Inferior parietal cortex (tissue), 1 donor: ENCODE data around the gene GPR157.
"Not testable (repeated sequence)": the region's sequence is repeated elsewhere in the genome, so short reads cannot be mapped to it uniquely, and the experiment has no call there.

ENCODE experiments used
- DNase-seq: peaks from one replicate; pipeline ENCODE4 v3.0.0-alpha.2; 2016; ENCODE audit errors: extremely low spot score

Gene GPR157

DNA sequence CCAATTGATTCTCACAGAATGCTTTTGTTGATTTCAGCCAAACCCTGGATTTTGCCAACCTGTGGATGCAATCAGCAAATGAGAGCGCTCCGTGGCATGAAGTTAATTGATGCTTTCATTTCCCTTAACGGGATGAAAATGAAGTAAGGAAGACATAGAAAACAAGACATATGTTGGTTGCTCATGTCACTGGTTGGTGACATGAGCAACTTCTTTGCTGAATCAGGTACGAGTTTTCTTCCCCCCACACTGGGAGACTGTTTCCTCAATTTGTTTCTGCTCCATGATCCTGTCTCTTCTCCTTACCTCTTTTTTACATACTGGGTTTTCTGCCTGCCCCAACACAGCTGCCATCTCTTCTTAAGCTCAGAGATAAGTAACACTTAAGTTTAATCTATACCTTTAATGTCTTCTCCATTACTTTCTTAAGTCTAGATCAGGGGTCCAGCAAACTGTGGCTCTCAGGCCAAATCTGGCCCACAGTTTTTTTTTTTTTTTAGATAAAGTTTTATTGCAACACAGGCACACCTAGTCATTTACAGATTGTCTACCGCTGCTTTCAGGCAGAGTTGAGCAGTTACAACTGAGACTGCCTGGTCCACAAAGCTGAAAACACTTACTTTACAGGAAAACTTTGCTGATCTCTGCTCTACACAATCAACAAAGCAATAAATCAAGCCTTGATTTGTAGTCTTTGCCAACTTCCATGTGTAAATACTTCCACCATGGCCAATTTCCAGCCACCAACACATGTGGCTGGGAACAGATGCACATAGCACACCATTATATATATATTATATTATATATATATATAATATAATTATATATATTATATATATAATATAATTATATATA, 13.3 kb downstream of the GPR157 start:
- DNase-seq = no peak

- DNase-seq = no peak
Measured at GRCh38 chr1:9112961-9113880, 15.7 kb downstream of the GPR157 start.

DNA sequence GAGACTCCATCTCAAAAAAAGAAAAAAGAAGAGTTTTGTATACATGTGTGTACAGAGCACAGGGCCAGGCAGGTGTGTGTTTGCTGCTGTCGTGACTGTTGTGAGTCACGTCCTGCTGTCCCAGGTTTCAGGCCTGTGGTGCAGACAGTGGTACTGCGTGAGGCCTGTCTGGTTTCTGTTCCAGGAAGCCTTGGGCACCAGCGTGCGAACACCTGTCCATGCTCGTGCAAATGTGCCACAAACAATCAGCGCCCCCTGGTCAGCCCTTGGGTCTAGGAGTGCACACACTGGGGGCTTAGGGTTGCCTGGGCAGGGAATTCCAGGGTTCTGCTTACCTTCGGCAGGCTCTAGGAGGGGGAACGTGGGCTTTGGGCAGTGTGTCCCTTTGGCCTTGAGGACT, 16.9 kb downstream of the GPR157 start:
- no peak for DNase-seq

- DNase-seq = no peak
Measured at GRCh38 chr1:9111357-9111691, 17.6 kb downstream of the GPR157 start.

- peak; percentile 83 for DNase-seq
Measured at GRCh38 chr1:9110669-9111356, 18.1 kb downstream of the GPR157 start.

DNA sequence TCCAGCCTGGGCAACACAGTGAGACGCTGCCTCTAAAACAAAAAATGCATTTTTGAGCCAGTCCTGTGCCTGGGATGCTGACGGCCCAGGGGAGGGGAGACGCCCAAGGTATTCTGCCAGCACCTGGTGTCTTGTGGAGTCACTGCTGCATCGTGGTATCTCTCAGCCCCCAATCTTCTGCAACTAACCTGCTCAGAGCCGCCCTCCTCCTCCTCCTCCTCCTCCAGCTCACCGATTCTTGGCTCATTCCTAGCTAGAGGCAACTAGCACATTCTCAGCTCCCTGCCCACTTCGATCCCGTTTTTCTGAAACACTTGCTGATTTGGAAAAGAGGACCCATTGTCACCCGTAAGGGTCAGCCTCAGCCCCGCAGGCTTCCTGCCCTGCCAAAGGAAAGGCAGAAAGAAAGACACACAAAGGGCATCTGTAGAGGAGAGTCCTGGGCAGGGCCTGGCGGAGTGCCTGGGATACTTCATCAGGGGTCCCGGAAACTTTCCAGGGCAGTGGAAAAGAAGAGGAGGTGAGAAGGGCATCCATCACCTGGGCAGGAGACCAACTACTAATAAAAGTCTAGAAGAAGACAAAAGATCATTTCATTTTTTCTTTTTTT, 20.7 kb downstream of the GPR157 start:
- no peak for DNase-seq

GRCh38 chr1:9107136-9107535, 21.8 kb downstream of the GPR157 start:
- DNase-seq = no peak

- no peak for DNase-seq
Measured at GRCh38 chr1:9106286-9106685, 22.6 kb downstream of the GPR157 start.

GRCh38 chr1:9105336-9105867, 23.5 kb downstream of the GPR157 start:
- no peak for DNase-seq

DNA sequence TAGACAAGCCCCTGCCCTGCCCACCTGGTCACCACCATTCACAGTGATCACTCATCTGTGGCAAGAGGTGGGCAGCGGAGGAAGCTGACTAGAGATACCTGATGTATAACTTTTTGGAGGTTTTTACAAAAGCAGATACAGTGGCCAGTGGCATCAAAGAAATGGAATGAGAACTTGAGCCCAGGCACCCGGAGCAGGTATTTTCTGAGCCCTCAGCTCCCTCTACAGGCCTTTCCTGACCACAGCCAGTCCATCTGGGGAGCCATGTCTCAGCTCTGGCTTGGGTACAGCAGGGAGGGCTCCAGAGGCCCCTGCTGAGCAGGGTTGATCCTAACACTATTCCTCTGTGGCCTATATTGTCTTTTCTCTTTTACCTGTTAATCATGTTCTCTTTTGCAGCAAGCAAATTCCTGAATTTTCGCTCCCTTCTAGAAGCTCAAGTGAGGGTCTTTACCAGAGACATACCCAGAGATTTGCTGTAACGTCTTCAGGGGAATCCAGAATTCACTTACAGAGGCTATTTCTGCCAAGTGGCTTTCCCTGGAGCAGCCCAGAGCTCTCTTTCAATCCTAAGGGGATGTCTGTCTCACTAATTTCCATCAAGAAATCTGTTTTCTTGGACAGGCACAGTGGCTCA, 27.3 kb downstream of the GPR157 start:
- peak; percentile 46 for DNase-seq

DNA sequence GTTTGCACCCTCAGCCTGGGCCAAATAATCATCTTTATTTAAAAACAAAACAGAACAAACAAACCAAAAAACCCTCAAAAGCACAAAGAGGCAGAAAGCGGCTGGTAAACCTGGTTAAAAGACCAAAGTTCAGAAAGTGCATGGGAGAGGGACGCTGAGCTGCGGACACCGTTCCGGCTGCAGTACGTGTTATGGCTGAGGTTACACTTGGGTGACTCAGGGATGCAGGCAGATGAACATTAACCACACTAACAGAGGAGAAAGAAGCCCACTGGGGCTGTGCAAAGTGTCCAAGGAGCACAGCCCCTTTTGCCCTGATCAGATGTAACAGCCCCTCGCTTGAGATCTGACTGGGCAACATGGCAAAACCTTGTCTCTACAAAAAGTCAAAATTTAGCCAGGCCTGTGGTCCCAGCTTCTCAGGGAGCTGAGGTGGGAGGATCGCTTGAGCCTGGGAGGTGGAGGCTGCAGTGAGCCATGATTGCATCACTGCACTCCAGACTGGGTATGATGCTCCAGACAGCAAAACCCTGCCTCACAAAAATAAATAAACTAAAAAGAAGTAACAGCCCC, 28.3 kb downstream of the GPR157 start:
- DNase-seq = no peak

GRCh38 chr1:9099555-9099954, 29.3 kb downstream of the GPR157 start:
- DNase-seq = no peak

DNA sequence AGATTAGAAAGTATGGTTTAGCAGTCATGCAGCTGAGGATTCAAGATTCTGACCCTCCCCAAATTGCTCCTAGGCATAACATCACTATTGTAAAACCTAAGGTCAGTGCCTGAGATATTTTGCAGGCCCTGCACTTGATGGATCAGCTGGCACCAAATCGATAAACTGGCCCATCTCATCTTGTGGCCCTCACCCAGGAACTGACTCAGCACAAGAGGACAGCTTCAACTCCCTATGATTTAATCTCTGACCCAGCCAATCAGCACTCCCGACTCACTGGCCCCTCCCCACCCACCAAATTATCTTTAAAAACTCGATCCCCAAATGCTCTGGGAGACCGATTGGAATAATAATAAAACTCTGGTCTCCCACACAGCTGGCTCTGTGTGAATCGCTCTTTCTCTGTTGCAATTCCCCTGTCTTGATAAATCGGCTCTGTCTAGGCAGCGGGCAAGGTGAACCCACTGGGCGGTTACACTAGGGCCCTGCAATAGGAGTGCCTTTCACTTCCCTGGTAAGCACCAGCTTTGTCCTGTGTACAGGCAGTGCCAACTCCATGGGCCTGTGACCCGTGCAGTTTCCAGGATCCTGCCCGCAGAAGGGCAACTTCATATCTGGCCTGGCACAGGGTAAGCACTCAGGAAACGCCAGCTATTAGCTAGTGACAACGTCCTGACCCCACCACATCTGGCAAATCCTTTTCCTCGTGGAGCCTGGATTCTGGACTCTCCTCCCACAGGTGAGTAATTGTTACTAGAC, 30.8 kb downstream of the GPR157 start:
- no peak for DNase-seq

DNA sequence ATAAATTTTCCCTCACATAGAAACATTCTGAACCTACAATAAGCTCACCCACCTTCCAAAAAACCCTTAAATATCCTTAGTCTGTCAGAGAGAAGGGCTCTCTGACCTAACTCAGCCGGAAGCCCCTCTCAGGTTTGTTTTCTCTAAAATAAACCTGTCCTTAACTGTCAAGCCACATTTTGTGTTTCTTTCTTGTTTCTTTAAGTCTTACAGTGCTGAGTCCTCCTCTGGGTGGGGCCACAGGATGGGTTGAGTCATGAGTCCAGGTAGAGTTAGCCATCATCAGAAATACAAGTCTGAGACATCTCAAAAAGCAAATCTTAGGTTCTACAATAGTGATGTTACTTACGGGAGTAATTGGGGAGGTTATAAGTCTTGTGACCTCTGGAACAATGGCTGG, 33.1 kb downstream of the GPR157 start:
- DNase-seq = no peak

DNA sequence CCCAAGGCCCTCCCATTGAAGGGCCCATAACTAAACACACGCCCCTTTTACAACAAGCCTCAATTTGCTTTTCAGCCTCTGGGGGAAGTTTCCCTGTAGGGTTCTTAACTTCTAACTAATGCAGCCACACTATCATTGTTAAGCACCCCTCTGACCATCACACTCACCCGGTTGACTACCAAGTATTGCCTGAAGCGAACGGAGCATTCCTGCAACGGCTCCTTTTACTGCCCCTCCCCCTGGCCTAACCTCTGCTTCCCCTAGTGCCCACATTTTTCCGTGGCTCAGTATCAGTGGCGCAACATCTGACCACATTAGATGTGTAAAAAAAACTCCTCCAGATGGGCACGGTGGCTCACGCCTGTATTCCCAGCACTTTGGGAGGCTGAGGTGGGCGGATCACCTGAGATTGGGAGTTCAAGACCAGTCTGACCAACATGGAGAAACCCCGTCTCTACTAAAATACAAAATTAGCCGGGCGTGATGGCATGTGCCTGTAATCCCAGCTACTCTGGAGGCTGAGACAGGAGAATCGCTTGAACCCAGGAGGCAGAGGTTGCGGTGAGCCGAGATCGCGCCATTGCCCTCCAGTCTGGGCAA, 34.8 kb downstream of the GPR157 start:
- DNase-seq = not testable (repeated sequence)

- no peak for DNase-seq
Measured at GRCh38 chr1:9093581-9093980, 35.3 kb downstream of the GPR157 start.

GRCh38 chr1:9093091-9093490, 35.8 kb downstream of the GPR157 start:
- no peak for DNase-seq

- DNase-seq = no peak
Measured at GRCh38 chr1:9088807-9089206, 40.1 kb downstream of the GPR157 start.

DNA sequence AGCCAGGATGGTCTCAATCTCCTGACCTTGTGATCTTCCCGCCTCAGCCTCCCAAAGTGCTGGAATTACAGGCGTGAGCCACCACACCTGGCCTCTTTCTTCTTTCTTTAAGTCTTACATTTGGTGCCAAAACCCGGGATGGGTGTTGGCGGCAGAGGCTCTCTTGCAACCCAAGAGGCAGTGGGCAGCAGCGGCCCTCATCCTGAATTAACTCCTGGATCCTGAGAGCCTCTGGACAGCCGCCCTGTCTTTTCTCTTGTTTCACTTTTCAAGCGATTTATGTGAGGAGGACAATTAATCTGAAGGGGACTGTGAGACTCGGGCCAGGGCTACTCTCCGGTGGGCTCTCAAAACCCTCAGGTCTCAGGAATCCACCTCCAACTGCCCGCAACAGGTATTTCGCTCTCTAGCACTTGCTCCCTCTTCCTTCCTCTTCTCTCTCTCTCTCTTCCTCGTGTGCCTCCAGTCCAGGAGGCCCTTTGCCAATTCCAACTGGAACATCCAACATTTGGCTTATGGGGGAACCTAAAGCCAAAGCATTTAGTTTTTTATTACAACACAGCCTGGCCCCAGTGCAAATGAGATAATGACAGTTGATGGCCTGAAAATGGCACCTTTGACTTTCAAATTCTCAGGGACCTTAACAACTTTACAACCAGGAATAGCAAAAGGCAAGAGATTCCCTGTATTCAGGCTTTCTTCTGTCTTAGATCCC, 41.3 kb downstream of the GPR157 start:
- no peak for DNase-seq
